ENCODE data around the gene UBE2U.

UBE2U gene

DNA sequence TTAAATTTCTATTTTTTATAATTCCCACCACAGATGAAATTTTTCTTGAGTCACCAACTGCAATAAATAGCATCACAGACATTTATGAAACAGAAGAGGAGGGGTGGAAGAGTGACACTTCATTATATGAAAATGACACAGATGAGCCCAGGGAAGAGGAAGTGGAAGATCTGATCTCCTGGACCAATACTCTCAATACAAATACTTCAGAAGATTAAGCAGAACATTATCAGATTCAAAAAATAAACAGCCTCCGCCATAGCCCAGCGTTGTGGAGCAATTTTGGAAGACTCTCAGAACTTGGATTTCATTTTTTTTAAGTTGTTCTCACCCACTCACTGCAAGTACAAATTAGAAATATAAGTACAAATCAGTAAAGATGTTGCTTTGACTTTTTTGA is 63.6 kb downstream of the UBE2U start:
- no peak for TF ChIP-seq CTCF (IDR thresholded peaks at IDR 0.05; ENCODE audit: control extremely low read depth, extremely low read depth, low read depth, missing control alignments)
- ChIA-PET POLR2A (no interaction called here), CTCF (interaction anchor here (1.4 kb wide), 1 partner anchor 557 kb away, joined by 4 read pairs; no protein-coding TSS in a partner anchor)
- no peak for DNase-seq (ENCODE audit: extremely low spot score)

DNA sequence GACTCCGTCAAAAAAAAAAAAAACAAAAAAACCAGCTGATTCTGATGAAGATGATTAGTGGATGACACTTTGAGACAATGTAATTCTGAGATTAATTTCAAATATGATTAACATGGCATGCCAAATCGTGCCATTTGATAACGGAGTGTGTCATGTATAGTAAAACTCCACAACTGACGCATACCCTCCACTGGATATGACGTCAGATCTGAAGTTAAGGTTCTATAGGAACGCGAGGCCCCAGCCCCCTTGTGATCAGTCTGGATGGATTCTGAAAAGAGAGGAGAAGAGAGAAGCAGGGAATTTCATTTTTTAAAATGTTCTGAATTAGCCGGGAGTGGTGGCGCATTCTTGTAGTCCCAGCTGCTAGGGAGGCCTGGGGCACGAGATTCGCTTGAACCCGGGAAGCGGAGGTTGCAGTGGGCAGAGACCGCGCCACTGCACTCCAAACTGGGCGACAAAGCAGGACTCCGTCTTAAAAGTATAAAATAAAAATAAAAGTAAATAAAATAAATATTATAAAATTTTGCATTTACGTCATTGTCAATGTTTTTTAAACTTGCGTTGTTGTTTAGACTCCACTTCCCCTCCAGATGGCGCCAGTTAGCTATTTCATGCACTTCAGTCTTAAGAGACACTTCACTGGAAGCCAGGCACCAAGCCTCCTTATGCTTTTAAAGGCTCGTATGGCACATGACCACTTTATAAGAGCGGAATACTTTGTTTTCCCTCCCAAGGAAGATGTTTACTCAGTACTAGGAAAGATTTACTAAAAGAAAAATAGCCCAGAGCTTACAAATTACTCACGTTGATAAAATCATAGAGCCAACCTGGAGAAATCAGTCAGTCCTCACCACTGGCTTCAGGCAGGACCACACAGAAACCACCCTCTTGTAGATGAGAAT is 65.5 kb downstream of the UBE2U start:
- ChIA-PET POLR2A (interaction anchor here (0.5 kb wide), 1 partner anchor 130 kb away, joined by 3 read pairs; no protein-coding TSS in a partner anchor), CTCF (interaction anchor here (0.6 to 2.4 kb wide), 18 partner anchors 11 to 1419 kb away, joined by 3 to 12 read pairs (median 4); no protein-coding TSS in a partner anchor)
- TF ChIP-seq CTCF (IDR thresholded peaks at IDR 0.05; ENCODE audit: control extremely low read depth, extremely low read depth, low read depth, missing control alignments), result peak; percentile 72
- DNase-seq (ENCODE audit: extremely low spot score), result peak; percentile 62

GRCh38 chr1:64269558-64269884 is 66.1 kb downstream of the UBE2U start:
- POLR2A ChIA-PET, result no interaction called here
- TF ChIP-seq CTCF (IDR thresholded peaks at IDR 0.05; ENCODE audit: control extremely low read depth, extremely low read depth, low read depth, missing control alignments), result no peak

GRCh38 chr1:64280001-64280400 is 76.6 kb downstream of the UBE2U start:
- CTCF ChIA-PET, result interaction anchor here (1.2 to 1.3 kb wide), 2 partner anchors 11 to 106 kb away, joined by 3 to 6 read pairs; no protein-coding TSS in a partner anchor
- no peak for DNase-seq (ENCODE audit: extremely low spot score)
- POLR2A ChIA-PET, result no interaction called here
- TF ChIP-seq CTCF (IDR thresholded peaks at IDR 0.05; ENCODE audit: control extremely low read depth, extremely low read depth, low read depth, missing control alignments), result no peak

More at GRCh38 chr1:64269558-64269884, 66.1 kb downstream of the UBE2U start:
- DNase-seq (ENCODE audit: extremely low spot score), result no peak
- CTCF ChIA-PET, result interaction anchor here (0.7 to 2.4 kb wide), 12 partner anchors 11 to 1418 kb away, joined by 3 to 12 read pairs (median 6); no protein-coding TSS in a partner anchor

GRCh38 chr1:64282351-64282750 is 78.9 kb downstream of the UBE2U start:
- ChIA-PET CTCF (no interaction called here), POLR2A (no interaction called here)
- DNase-seq (ENCODE audit: extremely low spot score), result no peak

DNA sequence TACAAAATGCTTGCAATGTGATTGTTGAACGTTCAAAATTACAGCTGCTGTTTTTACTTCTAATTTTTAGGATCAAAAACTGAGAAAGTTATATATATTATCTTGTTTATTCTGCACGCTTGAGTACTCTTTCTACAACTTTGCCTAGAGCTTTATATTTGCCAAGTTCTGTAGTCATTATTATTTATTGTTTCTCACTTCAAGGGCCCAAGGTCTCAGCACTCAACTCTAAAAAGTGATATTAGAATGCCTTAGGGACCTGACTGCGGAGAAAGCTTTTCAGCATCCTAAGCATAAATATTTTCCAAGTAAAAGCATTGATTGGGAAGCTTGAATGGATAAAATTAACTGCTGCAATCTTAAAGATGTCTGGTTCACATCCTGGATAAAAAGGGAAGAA is 83.6 kb downstream of the UBE2U start:
- CTCF ChIA-PET, result interaction anchor here (0.6 to 1.4 kb wide), 3 partner anchors 11 to 41 kb away, joined by 3 to 5 read pairs (median 3); no protein-coding TSS in a partner anchor
- DNase-seq (ENCODE audit: extremely low spot score), result no peak
- no peak for TF ChIP-seq CTCF (IDR thresholded peaks at IDR 0.05; ENCODE audit: control extremely low read depth, extremely low read depth, low read depth, missing control alignments)
- POLR2A ChIA-PET, result no interaction called here

More at GRCh38 chr1:64282351-64282750, 78.9 kb downstream of the UBE2U start:
- TF ChIP-seq CTCF (IDR thresholded peaks at IDR 0.05; ENCODE audit: control extremely low read depth, extremely low read depth, low read depth, missing control alignments), result no peak

Data from GM10248 (cell line).